A549 treated with dexamethasone at 1 μM for 4 hours (cell line): ENCODE results near the gene XAGE5. TPM values are rescaled to one million over a fixed set of nuclear protein-coding genes. Genes with fewer than 3 reads are reported as not detected.

Source experiments
- total RNA-seq: library from RNA; stranded (reverse); fragments of 200-300 nt; extraction: Qiagen RNA extraction; gene quantifications from 5 replicates; pipeline ENCODE4 v1.2.3, GENCODE V29; 2022

The XAGE5 gene
- total RNA-seq: not detected in 5 replicates

GRCh38 chrX:52811065-52811625, at the start of gene XAGE5:
XAGE5 (plus strand) TSS chrX:52811287; CDS start chrX:52812567, 1,280 bp downstream.

DNA sequence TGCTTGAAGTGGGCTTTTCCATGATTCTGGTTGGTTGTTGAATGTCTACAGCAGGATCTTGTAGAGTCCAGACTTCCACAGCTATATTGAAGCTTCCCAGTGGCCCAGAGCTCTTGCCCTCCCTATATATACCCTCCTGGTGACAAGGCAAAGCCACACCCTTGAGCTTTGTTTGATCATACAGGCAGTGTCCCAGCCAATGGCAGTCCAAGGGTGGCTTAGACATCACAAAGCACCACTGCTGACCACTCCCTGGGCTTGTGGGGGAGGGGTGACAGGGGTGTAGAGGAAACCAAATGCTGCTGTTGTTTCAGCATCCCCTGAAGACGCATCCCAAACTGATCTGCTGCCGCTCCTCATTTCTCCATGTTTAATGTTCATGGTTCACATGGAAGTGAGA, 13.8 kb upstream of the XAGE5 start, which contains the start of gene SPANXN5:
Gene SPANXN5 (minus strand): TSS at position 101 of the 400 bp plus-strand sequence. CDS start 79 bp downstream, at position 22.

Other genes starting within 250 kb of the XAGE5 start
- gene SSX7, start 156.4 kb upstream of the XAGE5 start, total RNA-seq: not detected in 5 replicates
- gene SSX2, start 104.1 kb upstream of the XAGE5 start, total RNA-seq: not detected in 5 replicates
- not detected in 5 replicates for gene SSX2B, start 60.0 kb upstream of the XAGE5 start, total RNA-seq
- not detected in 5 replicates for gene SPANXN5, start 13.9 kb upstream of the XAGE5 start, total RNA-seq
- gene XAGE3, start 56.8 kb downstream of the XAGE5 start, total RNA-seq: not detected in 5 replicates
- gene FAM156B, start 86.0 kb downstream of the XAGE5 start, total RNA-seq: 3.7 to 9.5 TPM (median 7.2 TPM) in 5 replicates
- 14.7 to 20.6 TPM (median 17.5 TPM) in 5 replicates for gene FAM156A, start 147.2 kb downstream of the XAGE5 start, total RNA-seq
- gene GPR173, start 237.5 kb downstream of the XAGE5 start, total RNA-seq: not detected in 5 replicates